Measurements from ENCODE around the gene SBNO2.

Gene SBNO2

DNA sequence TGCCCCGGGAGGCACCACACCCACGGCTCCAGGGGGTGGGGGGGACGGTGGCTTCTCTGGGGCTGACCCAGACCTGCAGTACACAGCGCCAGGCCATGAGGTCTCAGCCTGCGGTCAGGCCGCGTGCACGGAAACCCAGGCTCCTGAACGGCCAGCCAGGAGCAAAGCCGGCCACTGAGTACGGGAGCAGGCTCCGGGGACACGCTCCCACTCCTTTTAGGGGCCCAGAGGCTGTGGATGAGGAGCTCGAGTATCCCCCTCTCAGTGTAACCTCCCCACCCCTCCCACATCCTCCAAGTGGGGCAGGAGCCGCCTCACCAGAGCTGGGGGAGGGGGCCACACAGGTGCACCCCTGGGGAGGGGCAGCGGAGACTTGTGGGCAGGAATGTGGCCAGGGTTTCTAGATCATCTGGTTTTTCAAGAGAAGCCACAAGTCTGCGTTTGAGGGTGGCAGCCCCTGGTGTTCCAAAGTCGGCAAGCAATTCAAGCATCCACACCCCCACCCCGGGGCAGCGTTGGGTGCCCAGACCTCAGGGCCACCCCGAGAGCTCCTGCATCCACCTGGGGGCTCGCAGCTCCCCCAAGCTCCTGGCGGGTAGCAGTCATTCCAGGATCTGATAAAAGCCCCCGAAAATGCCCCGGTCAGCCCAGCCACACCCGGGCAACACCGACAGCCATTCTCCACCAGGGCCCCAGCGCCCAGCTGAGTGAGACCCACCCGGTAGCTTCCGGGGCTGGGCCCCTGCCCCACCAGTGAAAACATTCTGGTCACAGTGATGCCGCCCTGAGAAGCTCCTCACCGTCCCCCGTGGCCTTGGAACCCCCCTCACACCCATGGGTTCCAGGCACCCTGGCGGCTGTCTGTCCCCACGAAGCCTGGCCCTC, 6.1 kb downstream of the SBNO2 start:
- H3K27ac Mint-ChIP-seq, result no peak overlapping the region
- H3K4me3 Mint-ChIP-seq, result no peak overlapping the region
- ATAC-seq, result no peak
- peaks cover 6% of the 10 kb centered on the region for H3K36me3 Mint-ChIP-seq (ENCODE audit: low read depth)
- DNase-seq, result no peak
- no peaks in the 10 kb centered on the region for H3K27me3 Mint-ChIP-seq
- H3K9me3 Mint-ChIP-seq, result no peaks in the 10 kb centered on the region
- H3K4me1 Mint-ChIP-seq, result peaks cover 25% of the 10 kb centered on the region

GRCh38 chr19:1166872-1167573, 7.0 kb downstream of the SBNO2 start:
- ATAC-seq (no peak), DNase-seq (no peak)
- Mint-ChIP-seq H3K4me3 (no peak overlapping the region), H3K4me1 (peaks cover 24% of the 10 kb centered on the region), H3K27ac (no peak overlapping the region), H3K27me3 (no peaks in the 10 kb centered on the region), H3K36me3 (ENCODE audit: low read depth) (peaks cover 6% of the 10 kb centered on the region), H3K9me3 (no peaks in the 10 kb centered on the region)

- Mint-ChIP-seq H3K4me3 (no peak overlapping the region), H3K9me3 (no peaks in the 10 kb centered on the region), H3K27me3 (no peaks in the 10 kb centered on the region), H3K4me1 (peaks cover 11% of the 10 kb centered on the region), H3K36me3 (ENCODE audit: low read depth) (no peaks in the 10 kb centered on the region), H3K27ac (no peak overlapping the region)
- ATAC-seq (no peak), DNase-seq (no peak)
These were observed 9.2 kb downstream of the SBNO2 start for GRCh38 chr19:1164684-1165531.

GRCh38 chr19:1163934-1164683, 10.0 kb downstream of the SBNO2 start:
- ATAC-seq, result no peak
- H3K4me1 Mint-ChIP-seq, result peaks cover 7% of the 10 kb centered on the region

DNA sequence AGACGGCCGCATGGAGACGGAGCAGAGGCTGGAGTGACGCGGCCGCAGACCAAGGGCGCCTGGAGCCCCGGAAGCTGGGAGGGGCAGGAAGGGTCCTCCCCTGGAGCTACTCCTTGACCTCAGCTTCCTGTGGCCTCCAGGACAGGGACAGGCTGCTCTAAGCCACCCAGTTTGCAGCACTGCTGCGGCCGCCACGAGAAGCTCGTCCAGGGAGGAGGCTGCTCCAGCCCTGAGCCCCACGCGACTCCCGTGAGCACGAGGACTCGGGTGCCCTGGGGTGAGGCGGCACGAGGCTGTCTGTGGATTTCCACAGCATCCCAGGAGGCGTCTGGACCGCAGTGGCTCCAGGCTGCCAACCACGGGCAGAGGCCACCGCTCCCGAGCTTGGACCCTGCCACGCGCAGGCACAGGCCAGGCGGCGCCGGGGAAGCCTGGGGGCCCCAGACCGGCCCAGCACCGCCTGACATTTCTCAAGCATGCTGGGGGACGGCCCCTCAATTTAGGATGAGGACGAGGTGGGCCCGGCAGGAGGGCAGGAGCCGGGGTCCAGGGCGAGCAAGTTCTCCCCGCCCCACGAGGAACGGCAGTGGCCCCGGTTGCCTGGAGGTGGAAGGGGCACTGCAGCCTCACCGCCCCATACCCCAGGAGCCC, 10.7 kb downstream of the SBNO2 start:
- ATAC-seq, result no peak
- DNase-seq, result no peak
- Mint-ChIP-seq H3K4me3 (no peak overlapping the region), H3K27ac (no peak overlapping the region), H3K36me3 (ENCODE audit: low read depth) (no peaks in the 10 kb centered on the region), H3K27me3 (no peaks in the 10 kb centered on the region), H3K4me1 (peaks cover 5% of the 10 kb centered on the region), H3K9me3 (no peaks in the 10 kb centered on the region)

More at GRCh38 chr19:1163934-1164683, 10.0 kb downstream of the SBNO2 start:
- Mint-ChIP-seq H3K9me3 (no peaks in the 10 kb centered on the region), H3K36me3 (ENCODE audit: low read depth) (no peaks in the 10 kb centered on the region), H3K27me3 (no peaks in the 10 kb centered on the region), H3K27ac (no peak overlapping the region), H3K4me3 (no peak overlapping the region)
- DNase-seq, result no peak

- no peak for DNase-seq
- ATAC-seq, result no peak
- Mint-ChIP-seq H3K4me3 (no peak overlapping the region), H3K27me3 (no peaks in the 10 kb centered on the region), H3K9me3 (no peaks in the 10 kb centered on the region), H3K4me1 (peaks cover 5% of the 10 kb centered on the region), H3K27ac (no peak overlapping the region), H3K36me3 (ENCODE audit: low read depth) (no peaks in the 10 kb centered on the region)
These were observed 11.4 kb downstream of the SBNO2 start for GRCh38 chr19:1162404-1163282.

GRCh38 chr19:1161716-1162115, 12.4 kb downstream of the SBNO2 start:
- H3K27ac Mint-ChIP-seq, result no peak overlapping the region

GRCh38 chr19:1159864-1160595, 14.0 kb downstream of the SBNO2 start:
- no peaks in the 10 kb centered on the region for H3K36me3 Mint-ChIP-seq (ENCODE audit: low read depth)
- ATAC-seq, result no peak
- H3K4me1 Mint-ChIP-seq, result peaks cover 5% of the 10 kb centered on the region

More at GRCh38 chr19:1161716-1162115, 12.4 kb downstream of the SBNO2 start:
- Mint-ChIP-seq H3K9me3 (no peaks in the 10 kb centered on the region), H3K4me1 (peaks cover 5% of the 10 kb centered on the region), H3K4me3 (no peak overlapping the region), H3K36me3 (ENCODE audit: low read depth) (no peaks in the 10 kb centered on the region), H3K27me3 (no peaks in the 10 kb centered on the region)
- no peak for DNase-seq
- no peak for ATAC-seq

GRCh38 chr19:1158885-1159448, 15.1 kb downstream of the SBNO2 start:
- Mint-ChIP-seq H3K27ac (no peak overlapping the region), H3K9me3 (no peaks in the 10 kb centered on the region), H3K4me1 (peaks cover 5% of the 10 kb centered on the region), H3K4me3 (no peak overlapping the region), H3K36me3 (ENCODE audit: low read depth) (no peaks in the 10 kb centered on the region), H3K27me3 (no peaks in the 10 kb centered on the region)
- DNase-seq (no peak), ATAC-seq (no peak)

More at GRCh38 chr19:1159864-1160595, 14.0 kb downstream of the SBNO2 start:
- DNase-seq, result no peak
- Mint-ChIP-seq H3K27ac (no peak overlapping the region), H3K9me3 (no peaks in the 10 kb centered on the region), H3K27me3 (no peaks in the 10 kb centered on the region), H3K4me3 (no peak overlapping the region)

DNA sequence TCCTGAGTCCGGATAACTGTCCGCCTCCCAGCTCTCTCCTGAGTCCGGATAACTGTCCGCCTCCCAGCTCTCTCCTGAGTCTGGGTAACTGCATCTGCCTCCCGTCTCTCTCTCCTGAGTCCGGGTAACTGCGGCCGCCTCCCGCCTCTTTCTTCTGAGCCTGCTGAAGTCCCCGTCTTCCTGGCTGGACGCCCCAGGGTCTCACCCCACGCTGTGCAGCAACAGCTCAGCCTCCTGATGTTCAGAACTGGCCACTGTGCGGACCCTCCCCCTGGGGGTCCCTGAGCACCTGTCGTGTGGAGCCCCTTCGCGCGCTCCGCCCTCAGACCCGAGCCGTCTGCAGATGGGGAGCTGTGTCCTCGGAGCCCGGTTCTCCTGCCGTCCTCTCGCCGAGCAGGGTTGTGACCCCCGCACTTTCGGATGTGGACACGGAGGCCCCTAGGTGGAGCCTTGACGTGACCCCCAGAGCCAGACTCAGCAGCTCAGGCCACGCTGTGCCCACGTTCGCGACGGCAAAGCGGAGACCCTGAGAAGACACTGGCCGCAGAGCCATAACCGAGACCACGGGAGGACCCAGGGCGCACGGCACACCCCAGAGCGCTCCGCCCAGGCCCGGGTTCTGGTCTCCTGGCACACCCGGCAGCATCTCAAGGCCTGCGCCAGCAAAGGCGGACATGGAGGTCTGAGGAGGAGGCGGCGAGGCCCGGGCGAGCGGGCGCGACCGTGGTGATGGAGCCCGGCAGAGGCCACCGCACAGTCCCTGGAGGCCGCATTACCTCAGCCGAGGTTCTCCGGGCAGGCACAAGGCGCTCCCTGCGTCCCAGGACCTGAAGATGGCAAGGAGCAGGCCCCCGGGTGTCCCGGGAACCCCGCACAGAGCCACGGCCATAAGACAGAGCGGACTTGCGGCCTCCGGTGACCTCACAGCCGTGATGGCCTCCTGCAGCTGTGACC, 15.9 kb downstream of the SBNO2 start:
- no peaks in the 10 kb centered on the region for H3K9me3 Mint-ChIP-seq
- H3K27me3 Mint-ChIP-seq, result no peaks in the 10 kb centered on the region
- no peaks in the 10 kb centered on the region for H3K36me3 Mint-ChIP-seq (ENCODE audit: low read depth)
- H3K4me1 Mint-ChIP-seq, result peaks cover 5% of the 10 kb centered on the region
- no peak overlapping the region for H3K27ac Mint-ChIP-seq
- ATAC-seq, result no peak
- no peak overlapping the region for H3K4me3 Mint-ChIP-seq
- no peak for DNase-seq

- Mint-ChIP-seq H3K27me3 (no peaks in the 10 kb centered on the region), H3K27ac (no peak overlapping the region), H3K36me3 (ENCODE audit: low read depth) (peaks cover 2% of the 10 kb centered on the region), H3K9me3 (no peaks in the 10 kb centered on the region), H3K4me3 (no peak overlapping the region), H3K4me1 (no peaks in the 10 kb centered on the region)
- DNase-seq (no peak), ATAC-seq (no peak)
These were observed 17.0 kb downstream of the SBNO2 start for GRCh38 chr19:1156830-1157615.

Measured in activated naive CD8-positive, alpha-beta T cell treated with anti-CD3 and anti-CD28 coated beads, Interleukin-2, amount 50 U/mL, for 24 hours (primary cell).